CD4-positive, alpha-beta T cell treated with Interferon gamma for 1 hour (primary cell): ENCODE measurements around the gene IL4R.

ENCODE experiments used
- DNase-seq: peaks from one replicate; pipeline ENCODE4 v3.0.0-alpha.2; 2020

Gene IL4R

DNA sequence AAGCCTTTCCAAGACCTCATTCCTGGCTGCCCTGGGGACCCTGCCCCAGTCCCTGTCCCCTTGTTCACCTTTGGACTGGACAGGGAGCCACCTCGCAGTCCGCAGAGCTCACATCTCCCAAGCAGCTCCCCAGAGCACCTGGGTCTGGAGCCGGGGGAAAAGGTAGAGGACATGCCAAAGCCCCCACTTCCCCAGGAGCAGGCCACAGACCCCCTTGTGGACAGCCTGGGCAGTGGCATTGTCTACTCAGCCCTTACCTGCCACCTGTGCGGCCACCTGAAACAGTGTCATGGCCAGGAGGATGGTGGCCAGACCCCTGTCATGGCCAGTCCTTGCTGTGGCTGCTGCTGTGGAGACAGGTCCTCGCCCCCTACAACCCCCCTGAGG is 49.5 kb downstream of the IL4R start:
- DNase-seq, result no peak

DNA sequence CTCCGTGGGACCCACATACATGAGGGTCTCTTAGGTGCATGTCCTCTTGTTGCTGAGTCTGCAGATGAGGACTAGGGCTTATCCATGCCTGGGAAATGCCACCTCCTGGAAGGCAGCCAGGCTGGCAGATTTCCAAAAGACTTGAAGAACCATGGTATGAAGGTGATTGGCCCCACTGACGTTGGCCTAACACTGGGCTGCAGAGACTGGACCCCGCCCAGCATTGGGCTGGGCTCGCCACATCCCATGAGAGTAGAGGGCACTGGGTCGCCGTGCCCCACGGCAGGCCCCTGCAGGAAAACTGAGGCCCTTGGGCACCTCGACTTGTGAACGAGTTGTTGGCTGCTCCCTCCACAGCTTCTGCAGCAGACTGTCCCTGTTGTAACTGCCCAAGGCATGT is 50.0 kb downstream of the IL4R start:
- DNase-seq, result no peak

DNA sequence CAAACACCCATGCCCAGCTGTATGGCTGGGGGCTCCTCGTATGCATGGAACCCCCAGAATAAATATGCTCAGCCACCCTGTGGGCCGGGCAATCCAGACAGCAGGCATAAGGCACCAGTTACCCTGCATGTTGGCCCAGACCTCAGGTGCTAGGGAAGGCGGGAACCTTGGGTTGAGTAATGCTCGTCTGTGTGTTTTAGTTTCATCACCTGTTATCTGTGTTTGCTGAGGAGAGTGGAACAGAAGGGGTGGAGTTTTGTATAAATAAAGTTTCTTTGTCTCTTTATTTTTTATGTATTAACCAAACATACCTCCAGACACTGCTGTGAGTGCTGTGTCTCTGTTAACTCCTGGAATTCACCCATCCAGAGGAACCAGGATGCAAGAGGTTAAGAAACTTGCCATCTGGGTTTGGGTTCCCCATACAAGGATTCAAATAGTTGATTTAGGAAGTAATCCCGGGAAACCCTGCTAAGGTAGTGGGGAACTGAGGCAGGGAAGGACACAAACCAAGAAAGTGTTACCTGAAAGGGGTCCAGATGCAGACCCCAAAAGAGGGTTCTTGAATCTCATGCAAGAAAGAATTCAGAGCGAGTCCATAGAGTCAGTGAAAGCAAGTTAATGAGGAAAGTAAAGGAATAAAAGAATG is 50.8 kb downstream of the IL4R start:
- DNase-seq, result no peak

DNA sequence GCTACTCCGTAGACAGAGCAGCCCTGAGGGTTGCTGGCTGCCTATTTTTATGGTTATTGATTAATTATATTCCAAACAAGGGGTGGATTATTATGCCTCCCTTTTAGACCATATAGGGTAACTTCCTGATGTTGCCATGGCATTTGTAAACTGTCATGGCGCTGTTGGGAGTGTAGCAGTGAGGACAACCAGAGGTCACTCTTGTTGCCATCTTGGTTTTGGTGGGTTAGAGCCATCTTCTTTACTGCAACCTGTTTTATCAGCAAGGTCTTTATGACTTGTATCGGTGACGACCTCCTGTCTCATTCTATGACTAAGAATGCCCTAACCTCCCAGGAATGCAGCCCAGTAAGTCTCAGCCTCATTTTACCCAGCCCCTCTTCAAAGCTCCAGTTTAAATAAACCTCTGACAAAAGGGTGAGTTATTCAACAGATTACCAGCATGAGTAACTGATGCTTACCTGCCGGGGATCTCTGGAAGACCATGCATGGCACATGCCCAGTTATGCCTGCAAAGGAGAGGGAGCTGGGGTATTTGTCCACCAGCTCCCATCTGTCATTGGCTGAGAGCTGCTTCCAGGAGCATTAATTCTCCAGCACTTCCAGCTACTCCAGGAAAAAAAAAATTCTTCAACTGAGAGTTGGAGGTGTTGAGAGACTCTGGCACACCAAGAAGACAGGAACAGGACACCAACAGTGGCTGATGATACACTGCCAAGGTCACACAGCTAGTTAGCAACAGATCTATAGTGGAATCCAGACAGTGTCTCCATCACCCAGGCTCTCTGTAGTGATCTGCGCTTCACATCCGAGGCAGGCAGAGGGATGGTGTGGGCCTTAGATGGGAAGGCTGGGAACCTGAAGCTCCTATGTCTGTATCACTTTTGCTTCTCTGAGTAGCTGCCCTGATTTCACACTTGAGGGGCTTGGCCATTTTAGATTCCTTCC is 51.6 kb downstream of the IL4R start:
- DNase-seq, result no peak

DNA sequence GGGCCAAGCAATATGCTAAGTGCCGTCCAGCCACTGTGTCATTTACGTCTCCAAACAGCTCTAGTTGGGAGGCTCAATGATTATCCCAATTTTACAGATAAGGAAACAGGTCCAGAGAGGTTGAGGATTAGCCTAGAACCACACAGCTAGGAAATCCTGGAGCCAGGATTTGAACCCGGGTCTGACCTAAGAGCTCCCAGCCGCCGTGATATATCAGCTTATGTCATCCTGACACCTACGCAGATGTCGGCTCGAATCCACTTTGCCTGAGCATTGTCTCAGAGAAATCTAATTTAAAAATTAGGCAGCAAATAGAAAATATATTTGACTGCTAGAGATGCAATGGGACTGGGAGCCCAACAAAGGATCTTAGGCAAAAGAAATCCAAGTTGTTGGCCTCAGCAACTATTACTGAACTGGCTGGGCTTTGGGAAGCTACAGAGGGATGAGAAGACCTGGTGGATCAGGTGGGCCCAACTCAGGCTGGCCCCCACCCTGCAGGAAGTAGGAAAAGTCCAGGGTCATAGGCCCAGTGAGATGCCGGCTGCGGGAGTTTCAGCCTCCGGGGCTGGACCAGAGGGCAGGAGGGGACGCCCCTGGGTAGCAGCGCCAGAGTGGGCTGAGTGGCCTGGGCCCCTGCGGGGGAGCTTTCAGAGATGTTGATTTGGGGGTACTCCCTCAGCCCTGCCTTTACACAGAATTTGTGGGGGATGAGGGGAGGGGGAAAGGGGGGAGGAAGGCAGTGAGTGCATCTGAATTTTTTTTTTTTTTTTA is 53.1 kb downstream of the IL4R start:
- no peak for DNase-seq

DNA sequence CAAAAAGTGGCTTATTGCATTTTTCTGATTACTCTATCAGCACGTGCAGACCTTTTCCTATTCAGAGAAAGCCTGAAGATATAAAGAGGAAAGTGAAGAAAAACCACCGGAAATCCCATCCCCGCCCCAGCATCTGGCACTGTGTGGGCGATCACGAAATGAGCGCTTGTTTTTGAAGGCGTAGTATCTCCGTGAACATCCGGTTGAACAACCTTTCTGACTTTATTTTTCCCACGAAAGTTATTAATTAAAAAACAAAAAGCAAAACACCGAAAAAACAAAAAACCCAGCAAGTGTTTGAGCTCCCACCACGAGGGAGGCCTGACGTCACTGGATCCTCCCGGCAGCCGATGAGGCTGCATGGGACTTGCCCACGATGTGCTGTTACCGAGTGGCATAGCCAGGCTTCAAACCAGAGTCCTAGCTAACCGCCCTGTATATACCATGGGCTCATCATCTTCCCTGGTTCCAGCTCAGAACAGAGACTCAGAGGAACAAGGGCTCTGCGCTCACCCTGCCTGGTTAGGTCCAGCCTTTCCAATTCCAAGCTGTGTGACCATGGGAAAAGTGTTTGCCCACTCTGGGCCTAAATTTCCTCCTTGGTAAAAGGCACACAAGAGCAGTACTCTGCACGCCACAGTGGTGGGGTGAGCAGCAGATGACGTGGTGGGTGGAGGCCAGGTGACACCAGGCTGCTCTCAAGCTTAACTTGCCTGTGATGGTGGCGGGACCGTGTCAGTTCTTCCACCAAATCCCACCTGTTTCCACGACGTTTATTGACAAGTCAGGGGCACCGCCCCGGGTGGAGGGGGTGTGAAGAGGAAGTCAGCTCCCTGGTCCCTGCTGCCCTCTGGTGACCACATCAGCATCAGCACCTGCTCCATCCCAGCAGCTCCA is 53.9 kb downstream of the IL4R start:
- DNase-seq, result peak; percentile 90

DNA sequence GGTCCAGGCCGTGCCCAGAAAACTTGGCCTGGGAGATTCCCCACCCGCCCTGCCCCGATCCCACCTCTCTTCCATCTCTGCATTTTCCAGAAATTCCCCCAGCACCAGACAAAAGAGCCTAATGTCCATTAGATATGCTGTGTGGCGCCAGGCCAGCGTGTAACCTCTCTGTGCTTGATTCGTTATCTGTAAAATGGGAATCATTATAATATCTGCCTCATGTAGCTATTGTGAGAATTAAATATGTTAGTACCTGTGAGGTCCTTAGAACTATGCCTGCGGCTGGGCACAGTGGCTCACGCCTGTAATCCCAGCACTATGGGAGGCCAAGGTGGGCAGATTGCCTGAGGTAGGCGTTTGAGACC is 54.6 kb downstream of the IL4R start:
- DNase-seq, result no peak

DNA sequence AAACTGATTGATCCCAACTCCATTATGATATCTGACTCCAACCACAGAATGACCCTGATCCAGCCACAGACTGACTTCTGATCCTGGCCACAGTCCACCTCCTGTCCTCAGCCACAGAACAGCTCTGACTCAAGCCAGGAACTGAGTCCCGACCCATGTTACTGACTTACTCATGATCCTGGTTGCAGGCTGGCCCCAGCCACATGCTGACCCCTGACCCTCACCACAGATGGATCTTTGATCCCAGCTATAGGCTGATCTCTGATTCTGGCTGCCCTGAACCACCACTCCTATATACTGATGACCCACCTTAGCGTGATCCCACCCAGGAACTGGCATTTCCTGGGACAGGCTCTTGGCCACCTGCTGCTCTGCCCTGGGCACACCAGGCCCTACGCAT is 56.0 kb downstream of the IL4R start:
- DNase-seq, result no peak

DNA sequence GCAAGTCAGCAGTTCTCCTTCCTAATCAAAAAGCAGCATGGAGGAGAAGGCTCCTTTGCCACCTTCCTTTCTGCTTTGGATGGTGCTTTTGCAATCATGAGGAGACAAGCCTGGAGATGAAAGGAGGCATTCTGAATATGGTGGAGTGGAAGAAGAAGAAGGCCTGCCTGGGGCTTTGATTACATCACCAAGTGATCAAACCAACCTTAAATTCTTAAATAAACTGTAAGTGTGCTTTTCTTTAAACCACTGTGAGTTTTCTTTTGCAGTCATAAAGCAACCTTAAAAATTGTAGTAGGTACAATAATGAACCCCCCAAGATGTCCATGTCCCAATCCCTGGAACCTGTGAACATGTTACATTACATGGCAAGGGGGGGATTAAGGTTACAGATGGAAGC is 56.5 kb downstream of the IL4R start:
- no peak for DNase-seq

DNA sequence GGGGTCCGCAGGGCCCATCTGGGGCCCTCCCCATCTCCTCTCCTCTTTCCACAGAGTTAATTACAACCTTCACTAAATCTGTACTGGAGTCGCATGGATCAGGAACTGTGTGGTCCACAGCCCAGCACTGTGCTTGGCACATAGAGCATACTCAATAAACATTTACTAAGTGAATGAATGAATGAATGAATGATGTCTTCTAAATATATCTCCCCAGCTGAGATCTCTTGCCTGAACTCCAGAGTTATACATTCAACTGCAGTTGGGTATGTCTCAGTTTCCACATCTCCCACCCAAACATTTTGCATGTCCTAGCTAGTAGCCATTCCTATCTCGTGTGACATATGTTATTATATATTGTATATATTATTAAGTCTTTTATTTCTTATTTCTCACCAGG is 59.5 kb downstream of the IL4R start:
- DNase-seq, result no peak

DNA sequence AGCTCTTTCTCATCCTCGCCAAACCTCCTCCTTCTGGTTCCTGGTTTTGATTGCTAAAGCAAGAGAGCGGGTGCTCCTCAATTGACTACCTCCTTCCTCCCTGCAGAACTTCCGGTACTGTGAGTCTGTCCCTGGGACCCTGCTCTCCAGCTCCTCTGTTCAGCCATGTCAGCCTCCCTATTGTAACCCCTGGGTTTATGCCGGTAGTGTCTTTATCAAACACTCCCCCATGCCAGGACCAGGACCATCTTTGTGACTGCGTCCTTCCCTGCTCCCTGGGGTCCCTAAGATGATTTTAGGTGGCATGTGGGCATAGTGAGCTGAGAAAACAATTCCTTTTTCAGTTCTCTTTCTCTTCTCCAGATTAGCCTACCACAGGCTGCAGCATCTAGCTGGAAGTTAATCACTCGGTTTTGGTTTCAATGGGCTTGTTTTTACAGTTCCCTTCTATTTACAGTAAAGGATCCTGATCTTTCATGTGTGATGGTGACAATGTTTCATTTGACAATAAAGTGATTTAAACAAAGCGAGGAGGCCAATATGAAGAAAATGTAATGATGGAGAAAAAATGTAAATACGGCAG is 60.5 kb downstream of the IL4R start:
- no peak for DNase-seq

DNA sequence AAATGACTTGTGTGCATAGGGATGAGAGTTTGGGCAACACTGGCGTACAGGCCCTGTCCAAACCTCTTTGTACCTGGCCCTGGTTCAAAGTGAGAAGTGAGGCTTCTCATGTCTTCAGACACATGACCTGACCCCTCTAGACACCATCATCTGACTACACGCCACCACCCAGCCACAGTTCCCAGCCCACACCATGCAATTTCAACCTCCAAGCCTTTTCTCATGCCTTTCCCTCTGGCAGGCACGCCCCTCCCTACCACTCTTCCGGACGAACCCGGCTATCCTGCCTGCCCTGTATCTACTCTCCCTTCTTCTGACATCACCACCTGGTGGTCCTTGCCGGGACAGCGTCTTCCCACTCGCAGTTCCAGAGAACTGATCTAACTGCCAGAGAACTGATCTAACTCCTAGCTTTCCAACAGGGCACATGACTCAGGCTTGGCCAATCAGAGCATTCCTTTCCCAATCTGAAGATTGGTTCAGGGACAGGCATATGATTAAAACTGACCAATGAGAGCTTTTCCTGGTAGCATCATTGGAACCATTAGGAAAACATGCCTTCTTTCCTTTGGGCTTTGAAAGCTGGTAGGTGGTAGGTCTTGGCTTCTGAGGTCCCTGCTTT is 61.1 kb downstream of the IL4R start:
- DNase-seq, result peak; percentile 48

DNA sequence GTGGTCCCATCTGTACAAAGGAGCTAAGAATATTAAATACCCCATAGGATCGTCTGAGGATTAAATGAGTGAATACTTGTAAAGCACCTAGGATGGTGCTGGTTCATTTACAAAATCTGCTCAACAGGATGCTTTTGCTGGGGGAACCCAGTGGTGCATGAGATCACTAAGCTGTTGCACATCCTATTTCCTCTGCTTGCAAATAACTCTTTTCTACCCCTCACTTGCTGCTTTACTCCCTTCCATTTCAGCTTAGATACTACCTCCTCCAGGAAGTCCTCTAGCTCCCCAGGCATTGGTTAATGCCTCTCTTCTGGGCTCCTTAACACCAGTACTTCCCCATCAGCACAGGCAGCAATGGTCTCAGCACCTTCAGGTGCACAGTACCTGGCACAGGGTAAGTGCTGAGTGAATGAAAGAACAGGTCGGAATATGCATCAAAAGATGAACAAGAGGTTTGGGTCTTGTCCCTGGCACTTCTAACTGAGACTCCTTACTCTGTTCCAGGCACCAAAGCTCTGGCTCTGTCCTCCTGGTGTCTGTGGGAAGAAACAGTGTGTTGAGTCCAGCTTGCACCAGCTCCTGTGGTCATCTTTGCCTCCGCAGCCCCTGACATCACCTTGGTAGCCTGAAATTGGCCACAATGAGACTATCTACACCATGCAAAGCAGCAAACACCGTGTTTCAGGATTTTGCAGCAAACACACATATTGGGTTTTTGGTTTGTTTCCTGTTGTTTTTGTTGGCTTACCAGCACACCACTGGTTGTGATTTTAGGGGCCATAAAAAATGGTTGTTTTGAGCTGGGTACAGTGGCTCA is 64.1 kb downstream of the IL4R start:
- DNase-seq, result no peak

DNA sequence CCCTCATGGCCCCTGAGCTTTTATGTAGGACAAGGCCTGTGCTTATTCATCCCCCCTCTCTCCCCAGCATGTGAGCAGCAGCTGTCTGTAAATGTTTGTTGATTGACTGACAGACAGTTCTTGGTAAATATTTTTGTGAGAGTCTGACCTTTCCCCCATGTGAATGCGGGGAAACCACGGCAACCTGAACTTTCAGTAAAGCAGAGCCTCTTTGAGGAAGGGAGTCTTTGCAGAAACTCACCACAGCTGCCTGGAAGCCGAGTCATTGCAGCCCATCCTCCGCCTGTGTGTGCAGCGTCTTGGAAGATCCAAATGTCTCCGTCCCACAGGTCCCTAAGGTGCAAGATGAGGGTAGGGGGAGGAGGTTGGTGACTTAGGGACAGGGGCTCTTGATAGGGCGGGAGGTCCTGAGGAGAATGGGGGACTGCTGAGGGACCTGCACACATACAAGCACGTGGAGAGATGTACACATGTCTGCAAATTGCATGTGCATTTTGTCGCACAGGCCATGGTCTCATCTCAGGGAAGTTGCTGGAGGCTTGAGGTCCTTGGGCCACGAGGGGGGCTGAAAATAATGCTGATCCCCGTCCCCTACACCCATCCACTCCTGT is 65.2 kb downstream of the IL4R start:
- DNase-seq, result no peak

DNA sequence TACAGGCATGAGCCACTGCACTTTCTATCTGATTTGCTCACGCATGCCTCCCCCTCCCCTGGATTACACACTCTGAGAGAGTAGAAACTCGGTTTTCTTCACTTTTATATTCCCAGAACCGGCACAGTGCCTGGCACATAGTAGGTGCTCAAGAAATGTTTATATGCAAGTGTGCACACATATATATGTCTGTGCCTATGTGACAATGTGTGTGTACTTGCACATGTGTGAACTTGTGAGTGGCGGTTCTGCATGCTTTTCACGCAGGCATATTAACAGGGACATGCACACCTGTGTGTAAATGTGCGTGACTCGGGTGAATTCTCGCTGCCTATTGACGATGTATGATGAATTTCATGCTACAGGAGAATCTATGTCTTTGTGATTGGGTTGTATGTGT is 66.1 kb downstream of the IL4R start:
- DNase-seq, result no peak

DNA sequence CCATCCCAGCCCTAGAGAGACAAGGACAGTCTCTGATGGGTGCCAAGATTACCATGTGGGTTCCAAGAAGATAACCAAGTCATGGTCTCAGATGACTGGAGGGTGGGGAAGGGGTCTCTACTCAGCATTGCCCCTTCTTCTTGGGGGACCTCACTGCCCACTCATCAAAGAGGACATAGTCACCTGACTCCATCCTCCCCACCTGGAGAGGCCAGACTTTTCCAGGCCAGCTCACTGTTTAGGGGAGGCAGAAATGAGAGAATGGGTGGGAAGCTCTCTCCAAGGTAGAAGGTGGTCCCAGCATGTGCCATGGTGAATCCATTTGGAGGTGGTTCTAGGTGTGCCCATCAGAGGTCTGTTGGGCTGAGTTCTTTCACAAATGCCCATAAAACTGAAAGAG is 67.5 kb downstream of the IL4R start:
- no peak for DNase-seq

DNA sequence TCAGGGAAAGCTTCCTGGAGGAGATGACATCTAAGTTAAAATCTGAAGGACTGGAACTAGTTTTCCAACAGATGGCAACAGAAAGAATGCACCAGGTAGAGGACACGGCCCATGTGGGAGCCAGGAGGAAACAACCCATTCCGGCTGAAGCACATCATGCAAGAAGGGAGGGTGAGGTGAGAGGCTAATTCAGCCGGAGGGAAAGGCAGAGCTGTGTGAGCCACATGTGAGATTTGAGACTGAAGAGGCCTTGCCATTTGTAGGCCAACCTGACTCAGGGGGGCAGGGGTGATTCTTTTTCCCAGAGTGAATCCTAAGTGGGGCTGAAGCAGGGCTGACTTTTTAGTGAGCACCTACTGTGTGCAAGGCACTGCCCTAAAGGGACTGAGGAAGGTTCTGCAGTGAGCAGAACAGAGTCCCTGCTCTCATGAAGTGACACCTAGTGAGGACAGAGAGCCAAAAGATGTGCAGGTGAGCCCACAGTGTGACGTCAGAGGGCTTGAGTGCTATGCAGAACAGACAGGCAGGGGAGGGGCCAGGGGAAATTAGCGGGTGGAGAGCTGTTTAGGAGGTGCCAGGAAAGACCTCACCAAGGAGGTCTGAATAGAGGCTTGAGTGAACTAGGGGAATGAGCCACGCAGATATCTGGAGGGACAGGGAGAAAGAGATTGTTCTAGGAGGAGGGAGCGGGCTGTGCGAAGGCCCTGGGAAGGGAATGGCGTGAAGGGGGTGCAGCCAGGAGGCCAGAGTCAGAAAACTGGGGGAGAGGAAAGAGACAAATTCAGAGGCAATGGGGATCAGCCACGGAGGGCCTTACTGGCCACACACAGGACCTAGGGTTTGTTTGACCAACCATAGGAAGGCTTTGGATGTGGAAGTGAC is 68.4 kb downstream of the IL4R start:
- DNase-seq, result no peak

DNA sequence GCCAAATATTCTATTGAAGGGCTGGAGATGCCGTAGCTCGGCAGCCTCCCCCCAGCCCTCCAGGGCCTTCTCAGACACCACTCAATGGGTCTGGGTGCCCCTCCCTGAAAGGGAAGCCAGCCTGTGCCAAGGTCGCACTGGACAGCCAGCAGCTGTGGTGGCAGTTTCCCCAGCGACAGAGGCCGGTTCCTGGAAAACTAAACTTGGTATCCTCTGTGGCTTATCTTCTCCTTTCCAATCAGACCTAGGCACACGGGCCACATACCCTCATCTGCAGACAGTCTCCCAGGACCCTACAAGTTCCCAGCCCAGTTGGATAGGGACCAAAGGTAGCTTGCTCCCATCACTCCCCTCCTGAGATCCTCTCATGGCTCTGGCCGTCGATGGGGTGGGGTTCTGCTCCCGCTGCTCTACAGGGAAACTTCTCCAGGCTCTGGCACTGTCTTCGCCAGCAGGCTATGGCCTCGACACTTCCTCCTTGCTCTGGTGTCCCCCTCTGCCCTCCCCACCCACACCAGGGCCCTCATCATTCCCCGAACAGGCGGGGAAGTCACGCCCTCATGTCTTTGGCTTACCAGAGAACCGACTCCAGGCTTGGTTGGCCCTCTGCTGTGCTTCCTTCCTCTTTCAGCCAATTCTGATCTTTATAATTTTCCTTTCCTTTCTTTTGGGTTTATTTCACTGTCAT is 69.9 kb downstream of the IL4R start:
- DNase-seq, result peak; percentile 63

DNA sequence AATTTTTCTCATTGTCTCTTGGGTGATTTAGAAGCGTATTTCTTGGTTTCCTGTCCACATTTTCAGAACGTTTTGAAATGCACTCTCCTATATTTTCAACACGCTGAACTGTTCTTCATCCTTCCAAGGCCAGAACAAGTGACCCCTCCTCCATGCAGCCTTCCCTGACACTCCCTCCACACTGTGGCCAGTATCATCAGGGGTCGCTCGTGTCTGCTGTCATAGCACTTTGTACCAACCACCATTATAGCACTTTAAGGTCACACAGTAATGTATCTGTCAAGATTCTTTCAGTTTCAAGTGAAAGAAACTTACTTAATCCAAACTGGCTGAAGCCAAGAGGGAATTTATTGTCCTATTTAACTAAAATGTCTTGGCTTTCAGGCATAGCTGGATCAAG is 70.7 kb downstream of the IL4R start:
- no peak for DNase-seq
